ENCODE measurements around the gene MGAT3. TPM values are rescaled to one million over a fixed set of nuclear protein-coding genes. Genes with fewer than 3 reads are reported as not detected.

Gene MGAT3
- total RNA-seq, 2 experiments from 2014 or later: 12.8 to 15.5 TPM

DNA sequence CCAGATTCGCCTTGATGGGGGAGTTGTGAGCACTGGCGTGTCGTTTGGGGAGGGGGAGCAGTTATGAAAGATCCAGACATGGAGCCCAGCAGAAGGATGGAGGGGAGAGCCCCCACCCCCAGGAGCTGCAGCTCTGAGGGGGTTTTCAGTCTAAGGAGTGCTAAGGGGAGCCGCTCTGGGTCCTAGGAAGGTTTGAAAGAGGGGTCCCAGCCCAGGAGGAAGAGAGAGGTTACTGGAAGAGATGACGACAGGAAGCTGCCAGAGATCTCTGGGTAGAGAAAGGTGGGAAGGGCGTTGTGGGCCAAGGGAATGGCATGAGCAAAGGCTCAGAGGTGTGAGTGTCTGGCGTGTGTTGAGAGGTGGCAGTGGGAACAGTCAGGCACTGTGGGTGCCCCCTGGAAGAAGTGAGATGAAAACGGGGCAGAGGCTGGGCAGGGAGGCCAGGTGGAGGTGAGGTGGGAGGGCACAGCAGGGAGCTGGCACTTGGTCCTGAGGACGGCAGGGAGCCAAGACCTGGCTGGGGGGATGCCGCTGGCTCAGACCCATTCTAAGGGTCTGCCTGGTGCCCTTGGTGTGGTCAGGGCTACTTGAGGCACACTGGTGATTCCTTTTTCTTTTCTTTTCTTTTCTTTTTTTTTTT lies 1.8 kb downstream of the MGAT3 start:
- peaks cover 37% of the 10 kb centered on the region for H3K27me3 Mint-ChIP-seq
- H3K4me3 Mint-ChIP-seq: peak overlapping the region; percentile 59

DNA sequence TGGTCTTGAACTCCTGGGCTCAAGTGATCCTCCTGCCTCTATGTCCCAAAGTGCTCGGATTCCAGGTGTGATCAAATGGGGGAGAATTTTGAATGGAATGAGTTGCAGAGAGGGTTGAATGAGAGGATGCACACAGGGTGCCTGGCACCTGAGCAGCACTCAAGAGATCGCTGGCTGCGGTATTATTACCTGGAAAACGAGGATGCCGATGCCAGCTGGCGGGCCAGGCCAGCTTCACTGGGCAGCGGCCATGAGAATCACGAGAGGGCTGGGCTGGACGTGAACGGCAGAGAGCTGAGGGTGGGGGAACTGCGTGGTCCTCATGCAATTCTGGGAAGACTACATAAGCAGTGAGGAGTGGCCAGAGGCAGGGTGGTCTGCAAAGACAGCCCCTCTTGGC lies 2.9 kb downstream of the MGAT3 start:
- no peak for DNase-seq
- ChIA-PET CTCF (interaction anchor here (0.9 kb wide), 1 partner anchor 69 kb away, joined by 3 read pairs; no protein-coding TSS in a partner anchor), POLR2A (no interaction called here)
- Mint-ChIP-seq H3K27me3 (peaks cover 34% of the 10 kb centered on the region), H3K4me1 (peaks cover 25% of the 10 kb centered on the region), H3K36me3 (ENCODE audit: low read depth) (peaks cover 26% of the 10 kb centered on the region), H3K27ac (no peak overlapping the region), H3K4me3 (no peak overlapping the region), H3K9me3 (no peaks in the 10 kb centered on the region)

More for the DNA sequence above, 1.8 kb downstream of the MGAT3 start:
- peaks cover 30% of the 10 kb centered on the region for H3K36me3 Mint-ChIP-seq (ENCODE audit: low read depth)
- no peak for DNase-seq
- CTCF ChIA-PET: interaction anchor here (0.6 kb wide), 1 partner anchor 53 kb away, joined by 6 read pairs; no protein-coding TSS in a partner anchor
- H3K9me3 Mint-ChIP-seq: no peaks in the 10 kb centered on the region
- POLR2A ChIA-PET: no interaction called here
- H3K27ac Mint-ChIP-seq: no peak overlapping the region
- H3K4me1 Mint-ChIP-seq: peaks cover 28% of the 10 kb centered on the region

- Mint-ChIP-seq H3K4me1 (peaks cover 24% of the 10 kb centered on the region), H3K9me3 (no peaks in the 10 kb centered on the region), H3K4me3 (no peak overlapping the region), H3K36me3 (ENCODE audit: low read depth) (peaks cover 9% of the 10 kb centered on the region), H3K27ac (no peak overlapping the region), H3K27me3 (peaks cover 16% of the 10 kb centered on the region)
- DNase-seq: no peak
- POLR2A ChIA-PET: no interaction called here
- CTCF ChIA-PET: interaction anchor here (0.5 kb wide), 1 partner anchor 40 kb away, joined by 3 read pairs; no protein-coding TSS in a partner anchor
Observed at GRCh38 chr22:39462443-39463221, 5.8 kb downstream of the MGAT3 start.

- ChIA-PET POLR2A (no interaction called here), CTCF (no interaction called here)
- peaks cover 7% of the 10 kb centered on the region for H3K36me3 Mint-ChIP-seq (ENCODE audit: low read depth)
- no peak overlapping the region for H3K27ac Mint-ChIP-seq
- peaks cover 12% of the 10 kb centered on the region for H3K27me3 Mint-ChIP-seq
- H3K9me3 Mint-ChIP-seq: no peaks in the 10 kb centered on the region
- peaks cover 21% of the 10 kb centered on the region for H3K4me1 Mint-ChIP-seq
- no peak for DNase-seq
- H3K4me3 Mint-ChIP-seq: no peak overlapping the region
Observed at GRCh38 chr22:39463277-39463676, 6.5 kb downstream of the MGAT3 start.

GRCh38 chr22:39463931-39464390 lies 7.1 kb downstream of the MGAT3 start:
- Mint-ChIP-seq H3K4me3 (no peak overlapping the region), H3K4me1 (peaks cover 21% of the 10 kb centered on the region), H3K27ac (no peak overlapping the region), H3K27me3 (peaks cover 5% of the 10 kb centered on the region), H3K36me3 (ENCODE audit: low read depth) (peaks cover 3% of the 10 kb centered on the region), H3K9me3 (no peaks in the 10 kb centered on the region)
- ChIA-PET POLR2A (no interaction called here), CTCF (interaction anchor here (0.6 kb wide), 2 partner anchors 10 to 26 kb away, joined by 3 read pairs; no protein-coding TSS in a partner anchor)
- DNase-seq: no peak

GRCh38 chr22:39466228-39467006 lies 9.6 kb downstream of the MGAT3 start:
- H3K27ac Mint-ChIP-seq: peak overlapping the region; percentile 25
- no peak overlapping the region for H3K4me3 Mint-ChIP-seq
- CTCF ChIA-PET: interaction anchor here (0.8 kb wide), 1 partner anchor 9 kb away, joined by 5 read pairs; no protein-coding TSS in a partner anchor
- peaks cover under 1% of the 10 kb centered on the region for H3K36me3 Mint-ChIP-seq (ENCODE audit: low read depth)
- no peaks in the 10 kb centered on the region for H3K9me3 Mint-ChIP-seq
- POLR2A ChIA-PET: no interaction called here
- DNase-seq: no peak
- H3K4me1 Mint-ChIP-seq: peaks cover 34% of the 10 kb centered on the region
- no peaks in the 10 kb centered on the region for H3K27me3 Mint-ChIP-seq

DNA sequence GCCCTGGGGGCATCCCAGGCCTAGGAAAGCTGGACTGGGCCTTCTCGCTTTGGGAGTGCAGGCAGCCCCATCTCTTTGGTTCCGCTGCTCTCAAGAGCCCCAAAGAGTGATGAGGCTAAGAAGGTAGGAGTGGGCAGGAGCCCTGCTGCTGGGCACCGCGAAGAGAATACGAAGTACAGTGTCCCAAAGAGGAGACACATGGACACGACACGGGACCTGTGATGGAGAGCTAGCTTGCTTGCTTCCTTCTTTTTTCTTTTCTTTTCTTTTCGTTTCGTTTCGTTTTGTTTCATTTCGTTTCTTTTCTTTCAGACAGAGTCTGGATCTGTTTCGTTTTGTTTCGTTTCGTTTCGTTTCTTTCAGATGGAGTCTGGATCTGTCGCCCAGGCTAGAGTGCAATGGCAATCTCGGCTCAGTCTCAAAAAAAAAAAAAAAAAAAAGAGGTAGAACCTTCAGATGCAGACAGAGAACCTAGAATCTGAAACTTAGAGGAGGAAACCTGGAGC lies 10.6 kb downstream of the MGAT3 start:
- no peaks in the 10 kb centered on the region for H3K27me3 Mint-ChIP-seq
- ChIA-PET CTCF (interaction anchor here (0.6 to 1.9 kb wide), 5 partner anchors 8 to 212 kb away, joined by 3 to 5 read pairs (median 4); no protein-coding TSS in a partner anchor), POLR2A (no interaction called here)
- H3K27ac Mint-ChIP-seq: peak overlapping the region; percentile 68
- no peak overlapping the region for H3K4me3 Mint-ChIP-seq
- H3K9me3 Mint-ChIP-seq: no peaks in the 10 kb centered on the region
- H3K4me1 Mint-ChIP-seq: peaks cover 41% of the 10 kb centered on the region
- no peak for DNase-seq
- no peaks in the 10 kb centered on the region for H3K36me3 Mint-ChIP-seq (ENCODE audit: low read depth)

GRCh38 chr22:39468487-39469325 lies 11.9 kb downstream of the MGAT3 start:
- Mint-ChIP-seq H3K36me3 (ENCODE audit: low read depth) (no peaks in the 10 kb centered on the region), H3K9me3 (no peaks in the 10 kb centered on the region), H3K27ac (no peak overlapping the region), H3K4me1 (peaks cover 49% of the 10 kb centered on the region), H3K4me3 (no peak overlapping the region), H3K27me3 (no peaks in the 10 kb centered on the region)
- DNase-seq: no peak
- POLR2A ChIA-PET: no interaction called here
- CTCF ChIA-PET: interaction anchor here (1.9 kb wide), 1 partner anchor 15 kb away, joined by 5 read pairs; no protein-coding TSS in a partner anchor

- ChIA-PET POLR2A (no interaction called here), CTCF (interaction anchor here (1.9 kb wide), 1 partner anchor 15 kb away, joined by 5 read pairs; no protein-coding TSS in a partner anchor)
- H3K4me1 Mint-ChIP-seq: peaks cover 49% of the 10 kb centered on the region
- H3K36me3 Mint-ChIP-seq (ENCODE audit: low read depth): no peaks in the 10 kb centered on the region
- no peak for DNase-seq
- no peak overlapping the region for H3K27ac Mint-ChIP-seq
- H3K9me3 Mint-ChIP-seq: no peaks in the 10 kb centered on the region
- H3K27me3 Mint-ChIP-seq: no peaks in the 10 kb centered on the region
- H3K4me3 Mint-ChIP-seq: no peak overlapping the region
Observed at GRCh38 chr22:39469326-39469680, 12.5 kb downstream of the MGAT3 start.

GRCh38 chr22:39469681-39470450 lies 13.1 kb downstream of the MGAT3 start:
- Mint-ChIP-seq H3K36me3 (ENCODE audit: low read depth) (no peaks in the 10 kb centered on the region), H3K27ac (no peak overlapping the region), H3K27me3 (no peaks in the 10 kb centered on the region), H3K4me3 (no peak overlapping the region), H3K4me1 (peaks cover 49% of the 10 kb centered on the region), H3K9me3 (no peaks in the 10 kb centered on the region)
- DNase-seq: no peak
- ChIA-PET POLR2A (no interaction called here), CTCF (interaction anchor here (1.2 kb wide), 1 partner anchor 22 kb away, joined by 3 read pairs; no protein-coding TSS in a partner anchor)

- Mint-ChIP-seq H3K4me1 (peaks cover 49% of the 10 kb centered on the region), H3K36me3 (ENCODE audit: low read depth) (no peaks in the 10 kb centered on the region), H3K27me3 (no peaks in the 10 kb centered on the region), H3K4me3 (no peak overlapping the region), H3K27ac (peak overlapping the region; percentile 10), H3K9me3 (no peaks in the 10 kb centered on the region)
- CTCF ChIA-PET: interaction anchor here (0.6 to 1.2 kb wide), 2 partner anchors 21 to 707 kb away, joined by 3 to 4 read pairs; no protein-coding TSS in a partner anchor
- POLR2A ChIA-PET: no interaction called here
- no peak for DNase-seq
Observed at GRCh38 chr22:39470451-39471291, 13.9 kb downstream of the MGAT3 start.

All from activated CD4-positive, alpha-beta T cell treated with anti-CD3 and anti-CD28 coated beads, Interleukin-2, amount 10 ng/mL, durations not matched to agents 7 days and 5 days (primary cell).